A549 treated with CpdA at 1 μM for 4 hours (cell line): ENCODE data around the gene CRTC3. TPM values are rescaled to one million over a fixed set of nuclear protein-coding genes. Genes with fewer than 3 reads are reported as not detected.

Experiments used
- total RNA-seq: library from RNA; stranded (reverse); fragments of 200-300 nt; extraction: Qiagen RNA extraction; gene quantifications from 5 replicates; pipeline ENCODE4 v1.2.3, GENCODE V29; 2022; ENCODE audit warnings: low read depth

The CRTC3 gene
- total RNA-seq: 19.6 to 26.3 TPM (median 24.7 TPM) in 5 replicates

GRCh38 chr15:90529371-90530249 lies at the start of gene CRTC3:
TSS of gene CRTC3 (plus strand) at chr15:90529923. CDS start at chr15:90530072, 149 bp downstream.

Other genes starting within 250 kb of the CRTC3 start
- gene ZNF774, start 177.6 kb upstream of the CRTC3 start, total RNA-seq: 0.68 to 1.8 TPM (median 1.3 TPM) in 5 replicates
- 119 to 212 TPM (median 126 TPM) in 5 replicates for gene IQGAP1, start 141.7 kb upstream of the CRTC3 start, total RNA-seq
- gene BLM, start 187.4 kb downstream of the CRTC3 start, total RNA-seq: 10.9 to 14.5 TPM (median 12.9 TPM) in 5 replicates